RPMI8226 (cell line): Measurements from ENCODE around the gene AFG1L.
"Not testable (repeated sequence)": the region's sequence is repeated elsewhere in the genome, so short reads cannot be mapped to it uniquely, and the experiment has no call there.

Source experiments
- DNase-seq: peaks from one replicate; pipeline ENCODE4 v3.0.0-alpha.2; 2015

The AFG1L gene

DNA sequence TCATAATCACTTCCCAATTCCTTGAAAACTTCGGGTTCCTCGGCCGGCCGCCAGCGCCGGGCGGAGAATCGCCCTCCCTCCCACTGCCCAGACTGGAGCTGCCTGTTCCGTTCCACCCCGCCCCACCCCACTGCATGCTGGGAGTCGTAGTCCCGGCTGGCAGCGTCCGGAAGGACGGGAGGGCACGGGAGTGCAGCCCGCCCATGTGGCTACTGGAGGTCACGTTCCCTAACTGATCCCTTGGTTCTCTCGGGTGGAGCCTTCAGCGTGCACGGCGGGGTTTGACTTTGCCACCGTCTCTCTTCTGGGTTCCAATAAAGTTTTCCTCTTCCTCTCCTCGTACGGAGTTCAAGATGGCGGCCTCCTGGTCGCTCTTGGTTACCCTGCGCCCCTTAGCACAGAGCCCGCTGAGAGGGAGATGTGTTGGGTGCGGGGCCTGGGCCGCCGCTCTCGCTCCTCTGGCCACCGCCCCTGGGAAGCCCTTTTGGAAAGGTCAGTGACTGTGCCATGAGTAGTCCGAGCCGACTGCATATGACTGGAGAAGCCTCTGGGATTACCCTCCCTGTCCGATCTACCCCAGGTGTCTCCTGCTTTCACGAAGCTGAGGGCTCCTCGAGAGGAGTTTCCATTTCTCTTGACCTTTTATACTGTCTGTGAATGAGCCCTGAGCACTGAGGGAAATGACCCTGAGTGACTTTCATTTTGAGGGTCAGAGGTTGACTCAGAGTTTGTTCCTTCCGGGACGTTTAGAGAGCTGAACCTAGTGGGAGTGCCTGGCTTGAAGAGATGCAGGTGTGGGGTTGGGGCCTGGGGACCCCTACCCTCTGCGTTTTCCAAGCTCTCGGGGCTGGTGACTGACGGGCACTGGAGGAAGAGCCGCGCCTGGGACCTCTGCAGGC lies at the start of gene AFG1L:
Gene AFG1L (plus strand): TSS at position 328 of the 899 bp plus-strand sequence. CDS start 26 bp downstream, at position 354.
- DNase-seq, result peak; percentile 85

GRCh38 chr6:108245095-108245494 lies 49.8 kb upstream of the AFG1L start:
- not testable (repeated sequence) for DNase-seq

GRCh38 chr6:108247965-108248536 lies 46.8 kb upstream of the AFG1L start:
- DNase-seq, result no peak

DNA sequence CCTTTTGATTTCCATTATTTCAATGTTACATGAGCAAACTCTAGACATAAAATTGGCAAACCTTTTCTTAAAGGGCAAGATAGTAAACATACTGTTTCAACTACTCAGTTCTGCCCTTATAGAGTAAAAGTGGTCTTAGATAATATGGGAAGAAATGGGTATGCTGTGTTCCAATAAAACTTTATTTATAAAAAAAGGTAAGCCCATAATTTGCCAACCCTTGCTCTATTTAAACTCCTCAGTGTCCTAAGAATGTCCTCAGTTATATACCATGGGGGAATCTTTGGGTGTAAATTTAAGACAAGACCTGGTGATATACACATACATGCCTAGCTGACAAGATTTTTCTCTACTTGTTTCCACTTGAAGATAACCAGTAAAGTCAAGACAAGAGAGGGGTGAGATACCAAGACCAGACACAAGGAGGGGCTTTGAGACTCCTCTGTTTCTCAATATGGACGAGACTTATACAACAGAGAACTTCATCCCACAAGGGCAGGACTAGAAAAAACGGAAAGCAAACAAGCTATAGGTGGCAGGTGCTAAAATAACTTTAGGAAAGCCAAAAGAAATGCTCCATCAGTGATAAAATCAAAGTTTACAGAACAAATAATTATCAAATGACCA lies 44.5 kb upstream of the AFG1L start:
- no peak for DNase-seq

- no peak for DNase-seq
Measured at GRCh38 chr6:108251252-108251651, 43.6 kb upstream of the AFG1L start.

DNA sequence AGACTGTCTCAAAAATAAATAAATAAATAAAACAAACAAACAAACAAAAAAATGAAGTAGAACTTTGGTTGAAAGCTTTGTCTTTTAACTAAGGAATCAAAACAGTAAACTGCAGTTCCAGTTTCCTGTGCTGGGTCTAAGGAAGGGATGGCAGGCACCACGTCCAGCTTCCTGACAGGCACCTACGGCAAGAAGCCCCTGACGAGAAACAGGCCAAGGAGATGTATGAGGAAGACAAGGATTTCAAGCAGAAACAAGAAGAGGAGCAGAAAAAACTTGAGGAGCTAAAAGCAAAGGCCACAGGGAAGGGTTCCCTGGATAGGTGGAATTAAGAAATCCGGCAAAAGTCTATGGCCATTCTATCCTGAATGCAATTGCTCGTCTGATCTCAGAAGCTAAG lies 42.8 kb upstream of the AFG1L start:
- DNase-seq, result no peak

DNA sequence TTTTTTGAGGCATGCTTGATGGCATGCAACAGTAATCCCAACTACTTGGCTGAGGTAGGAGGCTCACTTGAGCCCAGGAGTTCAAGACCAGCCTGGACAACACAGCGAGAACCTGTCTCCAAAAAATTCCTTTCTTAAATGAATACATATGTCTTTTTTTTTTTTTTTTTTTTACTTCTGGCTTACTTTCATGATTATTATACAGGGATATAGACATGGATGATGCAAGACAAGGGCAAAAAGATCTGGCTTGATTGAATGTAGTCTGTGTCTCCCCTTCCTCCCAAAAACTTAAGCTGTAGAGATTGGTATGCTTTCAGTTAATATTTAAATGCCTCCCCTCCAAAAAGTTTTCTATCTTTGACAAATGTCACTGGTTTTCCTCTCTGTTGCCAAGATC lies 41.6 kb upstream of the AFG1L start:
- DNase-seq, result no peak

GRCh38 chr6:108254433-108255410 lies 40.1 kb upstream of the AFG1L start:
- DNase-seq, result no peak

DNA sequence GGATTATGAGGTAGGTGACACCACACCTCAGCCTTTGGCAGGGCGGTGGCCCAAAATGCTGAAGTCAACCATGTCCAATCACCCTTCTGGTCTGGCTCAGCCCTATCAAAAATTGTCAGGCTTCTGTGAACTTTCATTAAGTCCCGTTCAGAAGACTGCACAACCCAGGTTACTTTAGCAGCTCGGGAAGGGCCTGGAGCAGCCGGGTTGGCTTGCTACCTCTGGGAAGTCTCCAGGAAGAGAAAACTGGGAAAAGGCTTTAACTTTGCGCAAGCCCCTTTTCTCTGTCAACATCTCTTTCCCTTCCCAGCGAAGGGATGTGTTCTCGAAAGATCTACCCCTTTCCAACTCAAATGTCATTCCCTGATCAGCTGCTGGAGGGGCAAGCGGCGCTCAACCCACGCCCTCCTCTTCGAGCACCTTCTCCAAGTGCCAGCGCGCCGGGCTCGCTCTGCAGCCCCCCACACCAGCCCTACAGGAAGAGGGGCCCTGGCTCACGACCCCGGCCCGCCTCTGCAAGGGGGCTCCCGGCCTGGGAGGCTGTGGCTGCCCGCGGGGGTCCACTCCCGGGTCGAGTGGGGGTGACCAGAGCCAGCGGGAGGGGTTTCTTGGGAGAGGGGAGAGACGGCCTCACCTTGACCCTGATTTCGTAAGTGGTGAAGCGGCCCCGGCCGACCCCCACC lies 34.6 kb upstream of the AFG1L start:
- DNase-seq, result peak; percentile 59

DNA sequence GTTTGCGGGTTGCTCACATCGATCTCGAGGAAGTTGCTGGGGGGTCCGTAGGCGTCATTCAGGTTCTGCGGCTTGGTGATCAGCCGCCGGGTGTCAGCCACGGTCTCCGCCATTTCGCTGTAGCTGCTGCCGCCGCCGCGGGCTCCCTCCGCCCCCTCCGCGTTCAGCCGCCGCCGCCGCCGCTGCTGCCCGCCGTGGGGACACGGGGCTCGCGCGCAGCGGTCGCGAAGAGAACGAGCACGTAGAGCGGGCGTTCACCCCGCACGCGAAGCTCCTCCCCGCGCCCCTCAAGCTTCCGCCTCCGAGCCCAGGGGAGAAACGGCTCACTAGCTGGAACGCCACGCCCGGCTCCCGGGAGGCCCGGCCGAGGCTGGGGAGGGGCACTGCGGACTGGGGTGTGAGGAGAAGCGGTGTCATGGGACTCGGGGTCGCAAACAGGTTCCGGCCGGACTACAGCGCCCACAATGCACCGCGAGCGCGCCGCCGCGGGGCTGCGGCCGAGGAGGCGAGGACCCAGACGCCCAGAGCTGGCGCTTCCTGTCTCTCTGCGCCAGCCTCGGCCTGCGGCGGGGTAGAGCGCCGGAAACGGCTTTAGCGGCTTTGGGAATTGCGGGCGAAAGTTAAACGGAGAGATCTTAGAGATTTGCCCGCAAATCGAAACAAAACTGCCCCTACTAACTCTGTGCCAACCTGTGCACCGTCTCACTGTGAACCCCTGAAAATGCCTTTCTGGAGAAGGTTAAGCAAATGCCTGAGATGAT lies 33.9 kb upstream of the AFG1L start, which contains the start of gene SNX3:
Gene SNX3 (minus strand): TSS at position 232 of the 761 bp plus-strand sequence. CDS start 119 bp downstream, at position 113.
- peak; percentile 91 for DNase-seq

GRCh38 chr6:108263371-108263770 lies 31.5 kb upstream of the AFG1L start:
- DNase-seq, result no peak

DNA sequence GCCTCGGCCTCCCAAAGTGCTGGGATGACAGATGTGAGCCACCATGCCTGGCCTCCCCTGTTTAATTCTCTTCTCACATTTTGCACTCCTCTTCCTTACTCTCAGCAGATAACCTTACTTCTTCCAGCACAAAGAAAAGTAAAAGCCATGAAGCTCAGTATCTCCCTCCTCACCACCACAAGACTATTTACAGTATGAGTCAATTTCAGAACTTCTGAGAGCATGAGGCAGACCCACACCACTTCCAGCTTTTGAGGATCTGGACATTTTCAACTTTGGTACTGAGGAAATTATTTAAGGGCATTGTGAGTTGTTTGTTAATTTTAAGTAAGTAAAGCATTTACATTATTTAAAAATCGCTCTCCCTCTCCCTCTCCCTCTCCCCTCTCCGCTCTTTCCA lies 26.0 kb upstream of the AFG1L start:
- no peak for DNase-seq

DNA sequence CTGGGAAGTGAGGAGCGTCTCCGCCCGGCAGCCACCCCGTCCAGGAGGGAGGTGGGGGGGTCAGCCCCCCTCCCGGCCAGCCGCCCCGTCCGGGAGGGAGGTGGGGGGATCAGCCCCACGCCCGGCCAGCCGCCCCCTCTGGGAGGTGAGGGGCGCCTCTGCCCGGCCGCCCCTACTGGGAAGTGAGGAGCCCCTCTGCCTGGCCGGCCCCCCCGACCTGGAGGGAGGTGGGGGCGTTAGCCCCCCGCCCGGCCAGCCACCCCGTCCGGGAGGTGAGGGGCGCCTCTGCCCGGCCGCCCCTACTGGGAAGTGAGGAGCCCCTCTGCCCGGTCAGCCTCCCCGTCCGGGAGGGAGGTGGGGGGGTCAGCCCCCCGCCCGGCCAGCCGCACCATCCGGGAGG lies 24.9 kb upstream of the AFG1L start:
- DNase-seq, result not testable (repeated sequence)

- no peak for DNase-seq
Measured at GRCh38 chr6:108274546-108274945, 20.3 kb upstream of the AFG1L start.

GRCh38 chr6:108275976-108276375 lies 18.9 kb upstream of the AFG1L start:
- DNase-seq, result no peak

DNA sequence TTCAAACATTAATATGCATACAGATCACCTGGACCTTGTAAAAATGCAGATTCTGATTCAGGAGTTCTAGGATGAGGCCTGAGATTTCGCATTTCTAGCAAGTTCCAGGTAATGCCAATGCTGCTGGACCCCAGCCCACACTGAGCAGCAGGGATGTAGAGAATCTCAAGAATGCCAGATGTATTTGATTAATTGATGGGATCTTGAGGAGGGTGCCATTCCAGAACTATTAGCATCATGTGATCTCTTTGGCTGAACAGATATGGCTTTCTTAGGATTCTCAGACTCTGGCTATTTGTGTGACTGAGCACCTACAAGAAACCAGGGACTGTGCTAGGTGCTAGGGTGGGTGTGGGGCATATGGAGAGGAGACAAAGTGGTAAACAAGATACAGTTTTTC lies 17.6 kb upstream of the AFG1L start:
- DNase-seq, result no peak

GRCh38 chr6:108277831-108278230 lies 17.0 kb upstream of the AFG1L start:
- DNase-seq, result no peak

- DNase-seq, result no peak
Measured at GRCh38 chr6:108285381-108285780, 9.5 kb upstream of the AFG1L start.

- no peak for DNase-seq
Measured at GRCh38 chr6:108286366-108286765, 8.5 kb upstream of the AFG1L start.

- no peak for DNase-seq
Measured at GRCh38 chr6:108287373-108287772, 7.5 kb upstream of the AFG1L start.

DNA sequence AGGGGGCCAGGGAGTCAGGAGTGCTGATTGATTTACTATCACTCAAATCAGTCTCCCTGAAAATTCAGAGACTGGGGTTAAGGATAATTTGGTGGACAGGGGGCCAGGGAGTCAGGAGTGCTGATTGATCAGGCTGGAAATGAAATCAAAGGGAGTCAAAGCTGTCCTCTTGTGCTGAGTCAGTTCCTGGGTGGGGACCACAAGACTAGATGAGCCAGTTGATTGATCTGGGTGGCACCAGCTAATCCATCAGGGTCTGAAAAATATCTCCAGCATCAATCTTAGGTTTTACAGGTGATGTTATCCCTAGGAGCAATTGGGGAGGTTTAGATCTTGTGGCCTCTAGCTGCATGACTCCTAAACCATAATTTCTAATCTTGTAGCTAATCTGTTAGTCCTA lies 6.1 kb upstream of the AFG1L start:
- DNase-seq, result no peak
